T-helper 22 cell (primary cell): ENCODE measurements around the gene AQP2.

Experiments
- DNase-seq: peaks from one replicate; pipeline ENCODE4 v3.0.0-alpha.2; 2020; ENCODE audit warnings: low read depth

The AQP2 gene

DNA sequence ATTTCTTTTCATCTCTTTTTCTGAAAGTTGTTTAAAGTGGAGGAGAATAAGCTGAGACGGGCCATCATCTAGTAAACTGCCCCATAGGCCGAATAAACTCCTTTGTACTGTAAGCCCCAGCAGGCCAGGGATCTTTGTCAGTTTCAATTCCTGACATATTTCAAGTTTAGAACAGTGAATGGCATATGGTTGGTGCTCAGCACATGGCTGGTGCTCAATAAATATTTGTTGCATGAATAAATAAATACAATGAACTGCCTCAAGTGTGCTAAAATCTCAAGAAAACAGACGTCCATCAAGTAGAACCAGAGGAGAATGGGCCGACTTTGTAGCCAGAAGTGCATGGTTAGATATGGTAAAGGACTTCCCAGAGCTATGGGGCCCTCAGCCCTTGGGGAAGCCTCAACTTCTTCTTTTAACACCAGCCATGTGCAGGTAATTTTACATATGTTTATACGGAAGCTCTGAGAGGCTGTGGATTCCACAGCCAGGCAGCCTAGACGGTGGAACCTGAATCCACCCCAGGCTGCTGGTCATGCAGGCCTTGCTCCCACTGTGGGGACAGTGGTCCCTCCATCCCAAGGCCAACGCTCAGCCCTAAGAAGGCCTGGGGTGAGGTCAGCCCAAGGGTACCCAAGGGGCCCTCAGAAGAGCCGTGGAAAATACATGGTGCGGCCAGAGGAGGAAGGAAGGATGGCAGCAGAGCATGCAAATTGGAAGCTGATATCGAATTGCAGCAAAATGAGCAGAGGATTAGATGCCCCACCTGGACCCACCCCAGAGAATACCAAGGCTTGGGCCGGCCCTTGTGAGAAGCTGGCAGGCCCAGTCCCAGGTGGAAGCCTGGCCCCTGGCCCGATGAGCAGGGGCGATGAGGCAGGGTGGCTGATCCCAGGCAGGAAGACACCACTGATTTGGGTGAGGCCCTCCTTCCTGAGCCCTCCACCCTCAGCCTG is 8.7 kb upstream of the AQP2 start:
- DNase-seq, result no peak

DNA sequence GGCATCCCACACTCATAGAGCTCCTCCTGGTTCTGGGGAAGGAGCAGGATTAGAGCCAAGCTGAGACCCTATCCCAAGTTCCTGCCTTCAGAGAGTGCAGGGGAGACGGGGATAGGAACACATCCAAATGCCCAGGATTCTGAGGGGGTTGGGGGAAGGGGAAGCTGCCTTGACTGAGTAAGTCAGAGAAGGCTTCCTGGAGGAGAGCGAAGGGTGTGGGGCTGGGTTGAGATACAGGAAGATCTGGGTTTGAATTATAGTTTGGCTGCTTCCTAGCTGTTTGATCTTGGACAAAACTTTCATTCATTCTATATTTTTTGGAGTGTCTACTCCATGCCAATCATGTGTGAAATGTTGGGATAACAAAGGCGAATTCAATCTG is 8.0 kb upstream of the AQP2 start:
- DNase-seq, result no peak

DNA sequence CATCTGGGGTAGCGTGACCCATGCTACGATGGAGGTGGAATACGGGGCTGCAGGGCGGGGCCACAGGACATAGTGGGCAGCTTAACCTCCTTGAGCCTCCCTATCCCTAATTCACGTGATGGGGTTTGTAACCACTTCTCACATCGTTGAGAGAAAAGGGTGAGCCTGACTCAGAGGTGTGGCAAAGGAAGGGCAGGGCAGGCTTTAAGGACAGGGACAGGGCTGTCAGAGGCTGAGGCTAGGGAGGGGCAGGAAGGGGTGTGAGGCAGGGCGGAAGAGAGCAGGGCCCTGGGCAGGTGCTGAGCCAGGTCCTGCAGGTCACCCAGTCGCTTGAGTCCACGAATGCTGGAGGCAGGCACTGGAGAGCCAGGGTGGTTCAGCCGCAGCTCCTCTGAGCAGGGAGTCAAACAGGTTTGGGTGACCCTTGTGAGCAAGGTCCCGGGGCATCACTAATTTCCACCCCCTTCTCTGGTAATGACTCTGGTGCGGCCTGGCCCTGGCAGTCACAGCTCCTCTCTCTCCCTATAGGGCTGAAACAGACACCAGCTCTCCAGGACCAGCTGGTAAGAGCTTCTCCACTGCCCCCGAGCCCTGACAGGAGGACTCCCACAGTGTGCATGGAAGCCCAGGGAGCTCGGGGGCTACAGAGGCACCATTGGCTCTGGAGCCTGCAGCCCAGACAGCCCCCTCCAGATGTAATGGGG is 7.5 kb upstream of the AQP2 start:
- no peak for DNase-seq

DNA sequence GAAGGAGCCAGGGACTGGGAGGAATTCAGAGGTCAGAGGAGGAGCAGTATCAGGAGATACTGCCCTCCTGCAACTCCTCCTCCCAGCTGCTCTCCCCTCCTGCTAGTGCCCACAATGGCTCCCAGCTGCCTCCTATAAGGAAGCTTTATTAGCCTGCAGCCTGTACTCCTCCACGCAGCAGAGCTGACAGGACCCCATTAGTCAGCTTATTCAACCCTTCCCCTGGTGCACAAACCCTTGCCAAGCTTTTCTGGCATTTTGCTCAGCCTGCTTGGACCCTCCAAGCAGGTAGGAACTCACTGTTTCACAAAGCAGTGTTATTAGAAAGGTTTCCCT is 6.9 kb upstream of the AQP2 start:
- DNase-seq, result no peak

DNA sequence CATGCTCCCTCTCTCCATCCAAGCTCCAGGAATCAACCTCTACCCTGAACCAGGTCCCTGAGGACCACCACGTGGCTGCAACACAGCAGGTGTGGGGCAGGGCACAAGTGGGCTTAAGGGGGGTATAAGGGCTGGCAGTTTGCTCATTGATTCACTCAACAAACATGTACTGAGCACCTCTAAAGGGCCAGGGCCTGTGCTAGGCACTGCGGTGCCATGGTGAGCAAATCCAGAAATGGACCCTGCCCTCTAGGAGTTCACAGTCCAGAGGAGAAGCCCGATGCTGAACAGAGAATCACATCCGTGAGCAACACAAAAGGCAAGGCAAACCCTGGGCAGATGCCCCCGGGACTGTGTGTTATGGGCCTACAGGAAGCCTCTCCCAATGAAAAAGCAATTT is 6.5 kb upstream of the AQP2 start:
- no peak for DNase-seq

DNA sequence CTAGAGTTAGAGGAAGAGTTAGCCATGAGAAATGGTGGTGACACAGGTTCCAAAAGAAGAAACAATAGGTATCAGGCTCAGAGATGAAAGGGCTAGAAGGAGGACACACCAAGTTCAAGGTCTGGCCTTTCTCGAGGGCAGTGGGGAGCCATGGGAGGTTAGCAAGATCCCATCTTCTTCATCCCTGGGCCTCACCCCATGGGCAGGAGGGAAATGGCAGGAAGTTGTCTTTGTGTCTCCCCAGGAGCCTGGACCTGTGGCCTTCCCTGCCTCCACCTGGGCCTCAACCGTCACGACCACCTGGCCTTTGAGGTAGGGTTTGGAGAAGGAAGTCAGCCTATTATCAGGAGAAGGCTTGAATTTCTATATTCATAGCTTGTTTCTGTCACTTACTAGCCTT is 5.8 kb upstream of the AQP2 start:
- no peak for DNase-seq

DNA sequence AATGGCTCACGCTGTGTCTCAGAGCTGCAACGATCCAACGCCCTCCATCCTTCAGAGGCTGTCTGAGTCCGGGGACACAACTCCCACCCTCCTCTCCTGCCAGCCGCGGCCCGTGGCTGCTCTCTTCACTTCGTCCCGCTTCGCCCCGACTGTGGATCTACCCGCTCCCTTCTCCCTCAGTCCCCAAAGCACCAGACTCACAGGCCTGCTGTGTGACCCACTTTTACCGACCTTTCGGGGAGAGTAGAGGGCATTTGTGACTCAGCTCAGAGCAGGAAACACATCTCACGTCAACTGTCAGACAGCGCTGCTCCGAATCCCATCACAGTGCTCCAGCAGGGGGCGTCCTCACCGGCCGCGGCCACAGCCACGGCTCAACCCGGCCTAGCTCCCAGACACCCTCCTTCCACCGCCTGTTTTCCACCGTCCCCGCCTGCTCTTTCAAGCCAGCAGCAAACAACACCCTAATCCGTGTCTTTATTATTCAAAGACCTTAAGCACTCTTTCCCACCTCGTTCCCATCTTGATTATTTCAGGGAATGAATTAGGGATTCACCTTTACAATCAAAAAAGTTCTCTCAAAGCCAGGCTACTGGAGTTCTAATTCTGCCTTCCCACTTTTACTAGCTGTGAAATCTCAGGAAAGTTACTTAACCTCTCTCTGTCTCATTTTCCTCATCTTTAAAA is 5.0 kb upstream of the AQP2 start:
- DNase-seq, result peak; percentile 56

DNA sequence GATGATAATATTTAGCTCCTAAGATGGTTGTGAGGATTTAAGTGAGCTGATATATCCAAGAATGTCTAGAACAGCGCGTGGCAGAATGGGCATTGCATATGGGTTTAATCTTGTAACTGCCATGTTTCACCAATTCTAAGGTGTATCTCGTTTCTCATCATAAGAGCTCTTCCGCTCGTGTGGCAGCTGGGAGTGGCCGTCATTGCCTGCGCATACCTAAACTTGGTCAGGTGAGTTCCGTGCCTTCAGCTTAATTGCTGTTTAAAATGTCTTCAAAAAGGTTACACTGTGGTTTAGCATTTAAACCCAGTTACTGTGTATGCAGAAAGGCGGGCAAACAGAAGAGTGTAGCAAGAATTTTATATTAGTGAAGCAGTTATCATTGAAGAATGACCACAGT is 4.5 kb upstream of the AQP2 start:
- DNase-seq, result no peak

DNA sequence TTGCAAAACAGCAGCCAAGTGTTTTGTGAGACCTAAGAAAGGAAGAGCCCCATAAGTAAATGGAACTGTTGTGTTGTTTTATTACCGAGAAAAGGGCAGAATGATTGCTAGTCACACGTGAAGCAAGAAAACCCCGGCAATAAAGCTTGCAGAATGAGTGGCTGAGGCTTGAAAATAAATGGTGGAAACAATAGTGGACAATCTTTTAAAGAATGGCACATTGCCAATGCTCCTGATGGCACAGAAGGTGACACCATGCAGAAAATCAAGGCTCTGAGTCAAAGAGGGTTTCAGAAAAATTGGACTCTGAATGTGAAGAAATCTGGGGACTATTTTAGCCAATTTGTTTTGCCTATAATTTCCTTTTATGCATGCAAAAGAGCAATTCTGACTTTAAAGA is 4.0 kb upstream of the AQP2 start:
- no peak for DNase-seq

DNA sequence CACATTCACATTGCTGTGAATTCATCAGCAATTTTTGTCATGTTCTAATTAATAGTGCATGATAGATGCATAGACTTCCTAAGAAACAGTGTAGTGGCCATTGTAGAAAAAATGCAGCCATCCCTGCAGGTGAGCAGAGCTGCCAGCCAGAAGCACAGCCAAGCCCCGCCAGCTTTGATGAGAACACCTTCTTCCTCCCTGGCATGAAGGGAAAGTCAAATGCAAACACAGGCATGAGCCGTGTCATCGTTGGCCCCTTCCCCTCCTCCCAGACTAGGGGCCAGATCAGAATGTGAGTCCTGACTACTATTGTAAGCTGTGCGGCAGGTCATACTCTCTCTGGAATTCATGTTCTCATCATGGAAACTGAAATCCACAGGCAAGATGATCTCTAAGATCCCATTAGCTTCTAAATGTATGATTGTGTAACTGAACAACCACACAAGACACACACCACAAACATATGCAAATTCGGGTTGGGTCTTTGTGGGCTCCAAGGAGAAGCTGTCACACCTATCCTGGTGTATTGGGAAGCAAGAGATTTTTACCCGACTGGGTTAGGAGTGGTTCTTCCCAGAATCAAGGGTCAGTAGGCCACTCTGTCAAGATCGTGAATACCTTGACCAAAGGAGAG is 2.8 kb upstream of the AQP2 start:
- no peak for DNase-seq

DNA sequence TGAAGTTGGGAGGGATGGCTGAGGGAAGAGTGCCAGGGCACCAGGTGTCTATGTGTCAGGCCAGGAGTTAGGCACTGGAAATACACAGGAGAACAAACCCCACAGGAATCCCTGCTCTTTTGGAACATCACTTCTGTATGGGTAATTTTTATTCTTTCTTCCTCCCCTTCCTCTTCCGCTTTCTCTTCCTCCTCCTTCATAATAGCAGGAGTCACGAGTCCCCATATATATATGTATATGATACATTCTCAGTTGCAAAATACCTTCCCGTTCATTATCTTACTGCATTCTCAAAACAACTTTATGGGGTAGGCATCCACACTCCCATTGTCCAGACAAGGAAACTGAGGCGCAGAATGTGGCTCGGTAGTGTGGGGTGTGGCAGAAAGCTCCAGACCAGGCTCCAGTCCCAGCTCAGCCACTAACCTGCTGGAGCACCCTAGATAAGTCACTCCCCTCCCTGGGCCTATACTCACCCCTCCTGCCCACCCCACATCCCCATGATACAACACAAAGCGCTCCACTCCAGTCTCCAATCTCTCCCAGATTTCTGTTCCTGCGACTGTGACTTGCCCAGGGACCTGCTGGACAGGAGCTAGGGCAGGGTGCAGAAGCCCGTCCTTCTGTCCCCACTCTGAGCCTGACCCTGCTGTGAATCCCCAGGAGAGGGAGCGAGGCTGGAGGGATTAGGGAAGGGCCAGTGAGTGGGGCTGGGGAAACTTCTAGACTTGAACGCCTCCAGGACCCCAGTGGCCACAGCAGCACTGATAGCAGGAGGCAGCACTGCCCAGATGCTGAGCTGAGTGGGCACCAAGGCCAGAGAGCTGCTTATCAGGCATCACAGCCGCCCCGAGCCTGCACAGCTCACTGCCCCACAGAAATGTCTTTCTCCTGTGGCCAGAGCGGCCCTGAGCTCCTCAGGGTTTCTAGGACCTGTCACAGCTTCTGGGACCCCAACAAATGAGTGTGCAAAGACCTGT is 1.4 kb upstream of the AQP2 start:
- DNase-seq, result no peak

DNA sequence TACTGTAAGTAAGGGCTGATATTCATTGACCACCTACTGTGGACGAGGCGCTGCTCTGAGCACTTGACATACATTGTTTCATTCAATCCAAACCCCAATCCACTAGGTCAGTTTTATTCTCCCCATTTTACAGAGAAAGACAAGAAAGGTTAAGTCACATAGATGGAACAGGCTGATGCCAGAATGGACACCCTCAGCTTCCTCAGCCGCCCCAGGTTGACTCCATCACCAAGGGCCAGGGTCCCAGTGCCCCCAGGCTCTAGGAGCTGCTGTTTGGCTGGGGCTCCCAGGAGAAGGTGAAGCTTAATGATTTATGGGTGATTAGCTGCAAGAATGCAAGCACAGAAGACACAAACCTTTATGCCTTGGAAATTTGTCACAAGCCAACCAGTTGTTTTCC is 671 bp upstream of the AQP2 start:
- no peak for DNase-seq

DNA sequence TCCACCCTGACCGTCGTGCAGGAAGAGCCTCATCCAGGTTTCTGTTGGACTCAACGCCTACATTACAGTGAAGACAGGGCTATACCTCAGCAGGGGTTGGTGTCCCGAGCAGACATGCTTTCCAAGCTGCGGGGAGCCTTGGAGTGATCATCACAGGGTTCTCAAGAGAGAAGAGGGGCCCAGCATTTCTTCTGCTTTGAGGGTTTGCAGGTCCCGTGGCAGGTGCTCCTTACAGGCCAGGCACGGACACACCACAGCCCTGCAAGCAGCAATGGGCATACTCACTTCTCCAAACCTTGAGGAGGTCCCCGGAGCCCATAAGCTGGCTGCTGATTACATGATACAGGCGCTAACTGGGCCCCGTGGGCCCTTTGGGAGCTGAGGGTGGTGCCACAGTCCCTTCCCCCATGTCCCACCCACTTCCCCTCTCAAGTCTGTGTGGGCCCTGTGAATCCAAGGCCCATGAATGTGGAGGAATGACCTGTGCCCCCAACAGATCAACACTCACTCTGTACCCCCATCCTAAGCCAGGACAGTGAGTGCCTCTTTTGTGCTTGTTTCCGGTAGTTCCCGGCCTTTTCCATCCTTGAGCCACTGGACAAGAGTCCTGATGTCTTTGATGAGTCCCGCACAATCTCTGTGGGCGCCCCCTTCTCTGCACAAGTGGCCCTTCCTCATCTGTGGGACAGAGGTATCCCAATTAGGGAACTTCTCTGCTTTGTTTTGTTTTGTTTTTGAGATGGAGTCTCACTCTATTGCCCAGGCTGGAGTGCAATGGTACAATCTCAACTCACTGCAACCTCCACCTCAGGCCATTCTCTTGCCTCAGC is 1.1 kb downstream of the AQP2 start:
- DNase-seq, result no peak

DNA sequence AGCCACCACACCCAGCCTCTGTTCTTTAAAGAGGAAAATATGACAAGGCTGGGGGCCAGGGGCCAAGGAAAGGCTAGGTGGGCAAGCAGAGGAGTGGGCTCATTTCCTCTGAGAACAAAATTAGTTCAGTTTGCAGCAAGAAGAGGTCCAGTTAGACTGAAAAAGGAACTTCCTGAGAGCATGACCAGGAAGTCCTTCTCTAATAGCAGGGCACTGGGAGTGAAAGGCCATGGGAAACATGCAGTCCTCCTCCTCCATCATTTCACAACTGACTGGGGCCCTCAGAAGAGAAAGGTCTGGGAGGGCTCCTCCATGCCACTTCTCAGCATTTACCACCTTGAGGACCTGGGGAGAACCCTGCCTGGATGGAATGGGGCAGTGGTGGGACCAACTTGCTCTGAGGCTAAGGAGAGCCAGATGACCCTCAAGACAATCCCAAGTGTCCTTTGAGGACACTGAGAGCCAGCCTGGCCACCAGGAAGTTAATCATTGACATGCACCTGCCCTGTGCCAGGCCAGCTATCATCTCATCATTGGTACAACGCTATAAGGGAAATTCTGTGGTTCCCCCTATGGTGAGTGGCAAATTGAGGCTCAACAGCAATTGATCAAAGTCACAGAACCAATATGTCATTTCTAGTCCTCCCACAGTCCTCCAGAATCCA is 2.0 kb downstream of the AQP2 start:
- no peak for DNase-seq

DNA sequence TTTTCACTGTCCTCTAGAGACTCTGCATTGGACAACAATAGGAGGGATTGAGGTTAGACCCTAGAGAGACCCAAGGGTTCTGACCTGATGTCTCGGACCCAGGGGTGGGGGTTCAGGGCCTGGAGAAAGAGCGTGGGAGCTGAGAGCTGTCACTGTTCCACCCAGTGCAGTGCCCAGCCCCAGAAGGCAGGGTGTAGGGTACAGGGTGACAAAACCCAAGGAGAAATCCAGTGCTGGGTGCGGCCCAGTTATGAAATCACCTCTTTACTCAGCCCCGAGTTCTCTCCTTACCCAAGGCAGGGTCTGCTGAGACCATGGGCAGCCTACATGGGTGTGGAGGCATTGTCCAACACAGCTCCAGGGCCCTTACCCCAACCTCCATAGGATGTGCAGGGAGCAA is 2.6 kb downstream of the AQP2 start:
- DNase-seq, result no peak

DNA sequence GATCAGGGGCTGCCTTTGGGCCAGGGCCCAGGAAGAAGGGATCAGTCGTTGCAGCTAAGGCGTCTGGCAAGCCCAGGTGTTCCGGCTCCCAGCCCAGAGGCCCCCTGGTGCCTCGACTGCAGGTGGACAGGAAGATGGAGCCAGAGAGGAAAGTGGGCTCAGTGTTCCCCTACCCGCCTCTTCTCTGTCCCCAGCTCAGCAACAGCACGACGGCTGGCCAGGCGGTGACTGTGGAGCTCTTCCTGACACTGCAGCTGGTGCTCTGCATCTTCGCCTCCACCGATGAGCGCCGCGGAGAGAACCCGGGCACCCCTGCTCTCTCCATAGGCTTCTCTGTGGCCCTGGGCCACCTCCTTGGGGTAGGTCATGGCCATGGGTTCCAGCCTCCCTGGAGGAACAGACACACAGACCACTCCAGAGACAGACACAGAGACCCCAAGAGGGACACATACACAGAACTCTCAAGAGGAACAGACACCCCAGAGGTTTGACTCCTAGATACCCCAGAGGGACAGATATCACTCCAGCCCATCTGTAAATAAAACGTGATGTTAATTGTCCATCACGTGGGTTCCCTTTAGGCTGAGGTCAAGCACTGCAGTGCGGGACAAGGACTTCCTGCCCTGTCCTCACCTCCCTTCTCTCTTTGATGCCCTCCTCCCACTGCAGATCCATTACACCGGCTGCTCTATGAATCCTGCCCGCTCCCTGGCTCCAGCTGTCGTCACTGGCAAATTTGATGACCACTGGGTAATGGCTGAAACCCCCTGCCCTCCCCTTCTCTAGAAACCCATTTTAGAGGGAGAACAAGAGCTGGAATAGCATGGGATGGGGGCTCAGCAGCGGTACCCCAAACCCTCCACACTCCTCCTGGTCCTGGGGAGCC is 3.7 kb downstream of the AQP2 start:
- DNase-seq, result no peak

DNA sequence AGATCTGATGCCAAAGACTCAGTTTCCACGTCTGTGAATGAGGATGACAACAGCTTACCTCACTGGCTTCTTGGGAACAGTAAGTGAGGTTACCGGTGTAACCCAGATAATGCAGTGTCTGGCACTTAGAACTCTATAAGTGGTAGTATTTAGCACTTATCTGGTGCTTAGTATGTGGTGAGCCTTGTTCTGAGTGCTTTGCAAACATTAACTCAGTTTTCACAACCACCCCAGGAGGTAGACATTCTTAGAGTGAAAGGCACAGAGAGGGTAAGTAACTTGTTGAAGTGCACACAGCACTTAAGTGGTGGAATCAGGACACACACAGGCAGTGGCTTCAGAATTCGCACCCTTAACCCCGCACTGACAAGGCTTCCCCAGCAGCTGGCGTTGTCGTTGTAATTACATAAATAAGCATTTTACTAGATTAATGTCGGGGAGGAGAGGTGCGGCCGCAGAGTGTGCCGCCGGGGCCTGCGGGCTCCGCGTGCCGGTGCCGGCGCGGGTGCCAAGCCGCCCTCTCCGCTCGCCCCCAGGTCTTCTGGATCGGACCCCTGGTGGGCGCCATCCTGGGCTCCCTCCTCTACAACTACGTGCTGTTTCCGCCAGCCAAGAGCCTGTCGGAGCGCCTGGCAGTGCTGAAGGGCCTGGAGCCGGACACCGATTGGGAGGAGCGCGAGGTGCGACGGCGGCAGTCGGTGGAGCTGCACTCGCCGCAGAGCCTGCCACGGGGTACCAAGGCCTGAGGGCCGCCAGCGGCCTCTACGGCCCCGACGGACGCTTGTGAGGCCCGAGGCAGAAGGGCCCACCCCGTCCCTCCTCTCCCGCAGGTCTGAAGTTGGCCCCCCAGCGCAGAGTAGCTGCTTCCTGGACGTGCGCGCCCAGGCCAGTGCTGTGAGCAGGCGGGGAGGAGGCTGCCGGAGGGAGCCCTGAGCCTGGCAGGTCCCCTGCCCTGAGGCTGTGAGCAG is 4.6 kb downstream of the AQP2 start:
- DNase-seq, result no peak
